HG02759 (cell line): ENCODE measurements around the gene ITPK1.

Source experiments
- ATAC-seq: cut with Tn5 transposase; IDR thresholded peaks from one replicate; pipeline ENCODE4 v1.9.1; 2021; ENCODE audit warnings: mild to moderate bottlenecking, moderate library complexity; ENCODE audit not compliant: unreplicated experiment

The ITPK1 gene

GRCh38 chr14:92928961-92929688, 186.6 kb downstream of the ITPK1 start:
- ATAC-seq = no peak

GRCh38 chr14:92928258-92928629, 187.5 kb downstream of the ITPK1 start:
- ATAC-seq = no peak

DNA sequence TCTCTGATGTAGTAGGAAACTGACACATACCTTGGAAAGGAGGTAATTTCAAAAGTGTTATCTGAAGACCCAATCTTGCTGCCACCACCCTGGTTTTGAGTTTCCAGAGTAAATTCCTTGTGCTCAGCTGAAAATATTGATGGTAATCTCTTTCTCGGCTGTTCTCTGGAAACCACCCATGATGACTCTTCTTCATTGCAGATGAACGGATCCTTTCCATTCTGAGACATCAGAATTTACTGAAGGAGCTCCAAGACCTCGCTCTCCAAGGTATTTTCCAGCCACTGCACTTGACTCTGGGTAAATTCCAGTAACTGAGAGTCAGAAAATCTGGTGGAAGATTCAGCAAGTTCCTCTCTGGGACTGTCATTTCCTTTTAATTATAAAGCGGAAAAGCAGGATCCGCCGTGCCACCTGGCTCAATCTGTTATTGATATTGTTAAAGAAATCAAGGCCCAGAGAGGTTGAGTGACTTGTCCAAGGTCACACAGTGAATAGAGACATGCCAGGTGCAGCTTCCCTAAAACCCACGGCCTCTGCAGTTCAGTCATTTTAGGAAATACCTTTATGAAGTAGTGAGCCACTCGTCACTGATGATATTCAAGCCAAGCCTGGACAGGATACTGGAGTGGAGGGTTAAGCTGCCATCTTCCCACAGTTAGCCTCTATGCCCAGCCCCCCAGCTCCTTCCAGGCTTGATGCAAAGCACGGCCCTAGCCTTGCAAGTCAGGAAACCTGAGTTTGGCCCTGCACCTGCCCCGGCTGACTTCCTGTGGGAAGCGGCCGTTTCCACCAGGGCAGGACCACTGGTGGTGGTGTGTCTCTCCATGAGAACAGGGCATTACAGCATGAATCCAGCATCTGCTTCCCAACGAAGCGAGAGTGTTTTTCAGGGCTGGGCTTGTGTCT, 188.1 kb downstream of the ITPK1 start:
- no peak for ATAC-seq

- no peak for ATAC-seq
Observed at GRCh38 chr14:92926931-92927330, 188.8 kb downstream of the ITPK1 start.

GRCh38 chr14:92926180-92926845, 189.4 kb downstream of the ITPK1 start:
- ATAC-seq = no peak

GRCh38 chr14:92925446-92925845, 190.3 kb downstream of the ITPK1 start:
- no peak for ATAC-seq

GRCh38 chr14:92924247-92924646, 191.5 kb downstream of the ITPK1 start:
- no peak for ATAC-seq

DNA sequence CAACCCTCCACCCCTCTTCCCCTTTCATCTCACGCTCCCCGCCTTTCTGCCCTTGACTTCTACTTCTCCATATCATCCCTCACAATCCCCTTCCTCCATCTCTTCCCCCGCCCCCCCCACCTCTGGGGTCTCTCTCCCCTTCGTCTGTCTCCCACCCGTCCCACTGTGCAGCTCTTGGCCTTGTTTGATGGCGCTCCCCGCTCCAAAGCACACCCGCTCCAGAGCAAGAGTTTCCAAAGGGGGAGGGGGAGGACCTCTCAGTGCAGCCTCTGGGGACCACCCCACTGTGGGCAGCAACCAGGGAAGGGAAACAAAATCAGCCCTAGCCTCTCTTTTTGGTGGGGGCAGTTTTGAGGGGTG, 192.0 kb downstream of the ITPK1 start:
- ATAC-seq = no peak

- no peak for ATAC-seq
Observed at GRCh38 chr14:92922883-92923743, 192.6 kb downstream of the ITPK1 start, which contains the start of gene CHGA. Gene CHGA (plus strand): TSS chr14:92923150. CDS start chr14:92923360, 210 bp downstream.

- no peak for ATAC-seq
Observed at GRCh38 chr14:92922155-92922735, 193.5 kb downstream of the ITPK1 start.

- no peak for ATAC-seq
Observed at GRCh38 chr14:92920001-92920400, 195.7 kb downstream of the ITPK1 start.

- ATAC-seq = no peak
Observed at GRCh38 chr14:92917956-92918355, 197.8 kb downstream of the ITPK1 start.

DNA sequence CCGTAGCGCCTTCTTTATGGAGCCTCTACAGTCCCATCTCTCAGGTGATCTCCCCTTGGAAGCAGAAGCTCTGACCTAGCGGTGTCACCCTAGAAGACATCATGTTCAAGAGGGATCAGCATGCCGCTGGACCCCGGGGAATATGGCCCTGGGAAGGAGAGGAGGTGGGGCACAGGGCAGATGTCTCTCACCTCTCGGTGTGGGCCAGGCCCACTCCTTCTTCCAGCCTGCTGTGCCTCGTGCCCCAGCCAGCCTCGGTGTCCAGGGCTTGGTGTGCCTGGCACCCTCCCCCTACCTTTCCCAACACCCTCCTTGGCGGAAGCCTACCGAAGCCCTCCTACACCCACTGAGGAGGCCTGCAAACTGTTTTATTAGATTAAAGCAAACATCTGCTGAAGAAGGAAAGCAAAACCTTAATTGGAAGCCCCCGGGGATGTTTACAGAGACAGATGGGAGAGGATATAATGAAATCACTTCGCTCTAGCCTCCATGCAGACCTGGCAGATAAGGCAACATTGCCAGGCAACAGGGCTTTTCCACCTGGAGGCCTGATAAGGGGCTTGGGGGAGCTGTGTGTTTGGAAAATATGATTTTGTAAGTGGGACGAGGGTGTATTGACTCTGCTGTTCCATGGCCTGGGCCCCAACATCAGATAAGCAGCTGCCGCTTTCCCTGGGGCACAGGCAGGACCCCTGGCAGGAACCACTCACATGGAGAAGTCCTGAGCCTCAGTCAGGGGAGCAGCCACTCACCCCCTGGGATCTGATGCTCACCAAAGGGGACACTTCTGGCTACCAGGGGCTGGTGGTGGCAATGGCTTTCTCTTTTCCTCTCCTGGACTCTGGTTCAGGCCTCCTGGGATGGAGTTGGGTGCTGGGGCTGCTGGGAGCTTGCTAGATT, 198.4 kb downstream of the ITPK1 start:
- ATAC-seq = no peak

GRCh38 chr14:92916201-92916600, 199.5 kb downstream of the ITPK1 start:
- no peak for ATAC-seq

GRCh38 chr14:92914087-92914656, 201.6 kb downstream of the ITPK1 start:
- ATAC-seq = no peak

GRCh38 chr14:92907316-92907911, 208.3 kb downstream of the ITPK1 start:
- no peak for ATAC-seq

DNA sequence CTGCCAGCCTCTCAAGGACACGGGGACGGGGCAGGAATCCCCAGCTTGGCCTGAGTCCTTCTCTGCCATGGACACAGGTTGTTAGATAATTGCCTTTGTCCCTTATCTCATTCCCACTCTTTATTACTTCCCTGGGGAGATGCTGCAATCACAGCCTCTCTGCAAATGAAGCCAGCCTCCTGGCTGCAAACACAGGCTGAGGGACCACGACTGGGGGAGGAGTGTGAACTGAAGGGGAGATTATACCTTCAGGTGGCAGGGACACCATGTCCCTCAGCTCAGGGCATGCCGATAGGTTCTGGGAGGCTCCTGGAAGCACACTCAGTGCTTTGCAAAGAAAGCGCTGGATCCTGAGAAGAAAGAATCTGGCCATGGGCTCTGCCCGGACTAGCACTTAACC, 208.9 kb downstream of the ITPK1 start:
- ATAC-seq = no peak

GRCh38 chr14:92906420-92906819, 209.3 kb downstream of the ITPK1 start:
- ATAC-seq = no peak

DNA sequence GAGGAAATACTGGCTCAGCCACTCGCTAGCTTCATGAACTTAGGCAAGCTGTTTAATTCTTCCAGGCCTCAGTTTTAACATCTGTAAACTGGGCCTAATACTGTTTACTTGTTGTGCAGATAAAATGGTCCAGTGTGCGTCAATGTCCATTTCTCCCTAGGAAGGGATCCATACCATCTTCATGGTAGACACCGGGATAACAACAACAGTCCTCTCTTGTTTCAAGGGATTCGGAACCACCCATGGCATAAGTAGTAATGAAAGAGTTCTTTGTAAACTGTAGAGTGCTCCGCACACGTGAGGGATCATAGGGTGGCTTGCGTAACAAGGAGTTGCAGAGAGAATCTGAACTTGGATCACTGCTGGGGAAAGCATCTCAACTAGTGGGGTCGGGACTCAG, 210.1 kb downstream of the ITPK1 start:
- ATAC-seq = no peak
